ENCODE measurements around the gene ZMAT5.

ZMAT5 gene

DNA sequence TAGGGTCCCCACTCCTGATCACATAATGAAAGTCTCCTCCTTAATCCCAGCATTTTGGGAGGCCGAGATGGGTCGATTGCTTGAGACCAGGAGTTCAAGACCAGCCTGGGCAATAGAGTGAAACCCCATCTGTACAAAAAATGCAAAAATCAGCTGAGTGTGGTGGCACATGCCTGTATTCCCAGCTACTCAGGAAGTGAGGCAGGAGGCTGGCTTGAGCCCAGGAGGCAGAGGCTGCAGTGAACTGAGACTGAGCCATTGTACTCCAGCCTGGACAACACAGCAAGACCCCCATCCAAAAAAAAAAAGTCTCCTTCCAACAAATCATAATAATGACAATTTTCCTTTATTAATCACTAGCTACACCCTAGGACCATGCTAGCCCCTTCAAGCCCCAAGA is 15.1 kb downstream of the ZMAT5 start:
- TF ChIP-seq GATA2 (IDR thresholded peaks at IDR 0.05; ENCODE audit: low read depth, low read length): no peak
- TF ChIP-seq GATA3 (IDR thresholded peaks at IDR 0.05; ENCODE audit: low read depth, low read length): no peak

DNA sequence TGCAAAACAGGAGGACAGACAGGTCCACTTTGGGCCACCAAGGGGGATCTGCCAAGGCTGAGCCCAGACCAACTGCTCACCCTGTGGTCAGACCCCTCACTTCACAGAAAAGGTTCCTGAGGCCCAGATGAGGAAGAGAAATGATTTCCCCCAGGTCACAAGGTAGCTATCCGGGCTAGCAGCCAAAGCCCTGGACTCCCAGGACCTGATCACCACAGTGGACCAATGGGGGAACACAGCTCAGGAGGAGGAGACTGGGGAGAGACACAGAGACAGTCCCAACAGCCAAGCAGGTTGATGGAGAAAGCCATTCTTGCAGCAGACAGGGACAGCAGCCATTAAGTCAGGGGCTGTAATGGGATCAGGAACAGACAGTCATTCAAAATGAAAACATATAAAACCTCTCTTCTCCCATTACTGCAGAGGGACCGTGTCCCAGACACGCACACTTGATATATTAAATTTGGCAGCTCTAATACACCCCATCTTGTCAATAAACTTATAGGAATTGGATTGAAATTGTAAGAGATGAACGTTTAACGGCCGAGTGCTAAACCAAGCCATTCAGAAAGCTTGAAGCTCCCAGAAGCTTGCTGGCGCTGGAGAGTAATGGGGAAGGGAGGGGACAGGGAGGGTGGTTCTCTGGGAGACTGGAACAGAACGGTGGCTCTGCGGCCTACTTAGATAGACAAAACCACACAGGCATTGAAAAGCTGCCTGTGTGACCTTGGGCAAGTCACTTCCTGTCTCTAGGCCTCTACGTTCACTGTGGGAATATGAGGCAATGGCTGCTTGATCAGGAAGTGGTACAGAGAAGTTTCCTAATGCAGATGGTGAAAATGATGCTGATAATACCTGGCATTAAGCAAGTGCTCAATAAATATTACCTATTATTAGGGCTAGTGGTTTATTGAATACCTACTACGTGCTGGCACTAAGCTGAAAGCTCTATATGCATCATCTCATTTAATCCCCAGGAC is 16.0 kb downstream of the ZMAT5 start:
- TF ChIP-seq GATA2 (IDR thresholded peaks at IDR 0.05; ENCODE audit: low read depth, low read length): no peak
- no peak for TF ChIP-seq GATA3 (IDR thresholded peaks at IDR 0.05; ENCODE audit: low read depth, low read length)

DNA sequence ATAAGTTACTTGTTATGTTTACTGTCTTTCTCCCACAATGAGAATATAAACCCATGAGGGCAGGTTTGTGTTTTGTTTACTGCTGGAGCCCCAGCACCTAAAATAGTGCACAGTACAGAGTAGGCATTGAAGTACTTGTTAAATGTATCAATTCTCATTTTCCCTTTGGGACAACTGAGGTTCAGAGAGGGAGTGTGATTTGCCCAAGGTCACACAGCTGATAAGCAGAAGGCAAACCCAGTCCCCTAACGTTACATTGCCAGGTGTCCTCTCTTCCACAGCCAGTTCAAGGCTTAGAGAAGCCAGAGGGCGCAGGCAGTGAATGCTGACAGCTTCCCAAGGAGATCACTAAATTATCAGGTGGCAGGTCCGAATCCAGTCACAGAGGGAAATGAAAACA is 16.8 kb downstream of the ZMAT5 start:
- TF ChIP-seq GATA2 (IDR thresholded peaks at IDR 0.05; ENCODE audit: low read depth, low read length) (no peak), GATA3 (IDR thresholded peaks at IDR 0.05; ENCODE audit: low read depth, low read length) (no peak)

DNA sequence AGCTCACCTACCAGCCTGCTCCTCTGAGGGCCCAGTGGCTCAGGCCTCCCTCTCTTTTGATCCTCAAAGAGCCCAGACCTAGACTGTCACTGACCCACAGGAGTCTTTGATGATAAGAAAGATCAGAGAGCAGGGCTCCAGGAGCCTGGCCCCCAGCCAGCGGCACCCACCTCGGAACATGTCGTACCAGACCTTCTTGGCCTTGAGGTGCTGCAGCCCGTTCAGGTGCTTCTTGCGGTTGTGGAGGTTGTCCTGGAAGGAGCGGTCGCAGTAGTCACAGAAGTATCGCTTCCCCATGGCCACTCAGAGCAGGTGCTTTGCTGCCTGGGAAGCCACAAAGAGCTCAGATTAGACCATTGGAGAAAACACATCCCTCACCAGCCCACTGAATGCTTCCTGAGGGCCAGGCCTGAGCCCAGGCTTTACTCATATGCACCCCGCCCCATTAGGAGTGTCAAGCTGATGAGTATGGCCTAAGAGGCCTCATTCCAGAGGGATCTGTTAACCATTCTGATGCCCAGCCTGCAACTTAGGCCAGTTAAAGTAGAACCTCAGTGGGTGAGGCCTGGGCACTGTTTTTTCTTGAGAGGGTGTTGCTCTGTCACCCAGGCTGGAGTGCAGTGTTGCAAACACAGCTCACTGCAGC is 18.4 kb downstream of the ZMAT5 start:
- no peak for TF ChIP-seq GATA3 (IDR thresholded peaks at IDR 0.05; ENCODE audit: low read depth, low read length)
- TF ChIP-seq GATA2 (IDR thresholded peaks at IDR 0.05; ENCODE audit: low read depth, low read length): no peak

DNA sequence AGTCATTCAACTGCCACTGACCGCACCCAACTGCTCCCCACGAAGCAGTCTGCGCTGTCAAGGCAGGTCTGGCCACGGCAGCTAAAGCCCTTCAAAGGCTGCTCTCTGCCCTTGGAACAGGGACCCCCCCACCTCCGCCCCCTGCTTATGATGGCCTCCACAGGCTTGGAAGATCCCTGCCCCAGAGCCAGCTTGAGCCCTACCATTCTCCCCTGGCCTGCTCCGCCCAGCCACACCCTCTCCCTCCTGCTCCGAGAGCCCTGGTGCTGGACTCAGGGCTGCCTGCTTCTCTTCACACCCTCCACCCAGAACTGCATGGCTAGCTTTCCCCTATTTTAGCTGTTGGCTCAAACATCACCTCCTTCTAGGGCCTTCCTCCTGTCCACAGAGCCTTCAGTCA is 19.0 kb downstream of the ZMAT5 start:
- no peak for TF ChIP-seq GATA3 (IDR thresholded peaks at IDR 0.05; ENCODE audit: low read depth, low read length)
- TF ChIP-seq GATA2 (IDR thresholded peaks at IDR 0.05; ENCODE audit: low read depth, low read length): no peak

DNA sequence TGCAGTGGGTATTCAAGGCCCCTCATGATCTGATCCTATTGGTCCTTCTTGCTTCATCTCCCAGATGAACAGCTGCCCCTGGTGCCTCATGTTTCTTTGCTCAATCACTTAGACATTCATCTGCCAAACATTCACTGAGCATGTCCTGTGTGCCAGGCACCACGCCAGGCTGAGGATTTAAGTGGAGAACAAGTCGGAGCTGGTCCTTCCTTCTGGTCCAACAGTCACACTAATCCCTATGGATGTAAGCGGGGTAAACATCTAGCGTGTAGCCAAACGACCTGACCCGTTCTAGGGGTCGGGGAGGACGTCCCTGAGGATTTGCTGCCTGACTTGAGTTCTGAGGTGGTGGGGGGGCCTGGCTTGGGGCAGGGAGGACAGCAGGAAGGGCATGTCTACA is 21.9 kb downstream of the ZMAT5 start:
- TF ChIP-seq GATA2 (IDR thresholded peaks at IDR 0.05; ENCODE audit: low read depth, low read length) (no peak), GATA3 (IDR thresholded peaks at IDR 0.05; ENCODE audit: low read depth, low read length) (no peak)

DNA sequence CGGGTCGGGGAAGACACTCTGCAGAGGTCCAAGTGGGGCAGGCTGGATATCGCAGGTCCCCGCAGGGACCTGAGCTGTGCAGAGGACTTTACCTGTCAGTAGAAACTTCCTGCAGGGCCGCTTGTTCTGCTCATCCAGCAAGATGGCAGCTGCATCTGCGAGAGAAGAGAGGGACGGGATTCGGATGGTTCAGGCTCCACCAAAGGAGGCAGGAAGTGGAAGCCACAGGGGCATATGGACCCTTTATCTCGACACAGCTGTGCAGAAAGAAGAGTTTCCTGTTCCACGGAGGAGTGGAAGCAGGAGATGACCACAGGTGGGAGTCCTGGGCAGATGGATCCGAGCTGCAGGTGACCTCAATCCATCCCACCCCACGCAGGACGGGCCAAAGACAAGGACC is 24.5 kb downstream of the ZMAT5 start:
- no peak for TF ChIP-seq GATA3 (IDR thresholded peaks at IDR 0.05; ENCODE audit: low read depth, low read length)
- TF ChIP-seq GATA2 (IDR thresholded peaks at IDR 0.05; ENCODE audit: low read depth, low read length): no peak

DNA sequence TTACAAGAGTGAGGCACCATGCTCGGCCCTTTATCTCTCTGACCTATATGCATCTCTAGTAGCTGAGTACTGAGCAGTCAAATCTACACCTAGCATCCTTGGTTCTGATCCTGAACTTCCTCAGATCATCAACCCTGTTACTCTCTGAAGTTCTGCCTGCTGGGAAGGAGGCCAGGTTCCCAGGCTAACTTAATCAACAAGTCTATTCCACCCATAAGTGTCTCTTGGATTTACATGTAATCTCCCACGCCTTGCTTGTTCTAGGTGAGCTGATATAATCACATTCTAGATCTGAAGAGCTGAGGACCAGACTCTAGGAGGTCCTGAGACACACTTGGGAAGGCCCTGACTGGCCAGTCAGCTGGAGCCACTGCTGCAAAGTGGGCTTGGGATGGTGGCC is 24.9 kb downstream of the ZMAT5 start:
- TF ChIP-seq GATA3 (IDR thresholded peaks at IDR 0.05; ENCODE audit: low read depth, low read length): no peak
- TF ChIP-seq GATA2 (IDR thresholded peaks at IDR 0.05; ENCODE audit: low read depth, low read length): no peak

DNA sequence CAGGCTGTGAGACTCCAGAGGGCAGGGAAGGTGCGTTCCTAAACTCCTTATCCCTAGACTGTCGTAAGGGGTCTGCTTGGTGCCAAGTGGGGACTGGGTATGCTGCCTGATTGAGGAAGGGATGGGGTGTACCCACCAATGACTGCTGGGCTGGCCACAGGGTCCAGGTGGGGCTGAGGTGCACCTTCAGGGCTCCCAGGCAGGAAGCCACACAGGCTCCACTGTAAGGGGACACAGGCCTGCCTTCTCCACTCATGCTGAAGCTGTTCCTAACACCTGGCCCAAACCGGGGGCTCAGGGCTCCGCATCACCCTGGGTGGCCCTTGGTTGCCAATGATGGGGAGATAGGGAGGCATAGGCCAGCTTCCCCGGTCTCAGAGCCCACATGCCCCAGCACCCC is 26.6 kb downstream of the ZMAT5 start:
- TF ChIP-seq GATA3 (IDR thresholded peaks at IDR 0.05; ENCODE audit: low read depth, low read length) (no peak), GATA2 (IDR thresholded peaks at IDR 0.05; ENCODE audit: low read depth, low read length) (no peak)

DNA sequence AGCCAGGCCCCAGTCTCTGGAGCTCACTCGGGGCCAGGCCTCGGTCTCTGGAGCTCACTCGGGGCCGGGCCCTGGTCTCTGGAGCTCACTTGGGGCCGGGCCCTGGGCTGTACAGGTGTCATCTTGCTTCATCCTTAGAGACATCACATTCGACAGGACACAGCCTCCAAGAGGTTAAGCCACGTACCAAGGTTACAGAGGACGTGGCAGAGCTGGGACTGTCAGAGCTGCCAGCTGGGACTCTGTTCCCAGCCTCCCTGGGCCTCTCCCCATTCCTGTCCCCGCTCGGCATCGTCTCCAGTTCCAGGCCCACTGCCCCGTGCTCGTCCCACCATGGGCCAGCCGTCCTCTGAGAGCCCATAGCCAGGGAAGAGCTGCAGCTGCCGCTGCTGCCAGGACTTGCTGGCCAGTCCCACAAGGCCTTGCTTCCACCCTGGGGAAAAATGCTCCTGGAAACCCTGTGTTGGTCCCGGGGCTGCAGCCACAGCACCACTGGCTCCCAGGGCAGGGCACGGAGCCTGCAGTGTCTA is 27.4 kb downstream of the ZMAT5 start:
- TF ChIP-seq GATA2 (IDR thresholded peaks at IDR 0.05; ENCODE audit: low read depth, low read length): no peak

DNA sequence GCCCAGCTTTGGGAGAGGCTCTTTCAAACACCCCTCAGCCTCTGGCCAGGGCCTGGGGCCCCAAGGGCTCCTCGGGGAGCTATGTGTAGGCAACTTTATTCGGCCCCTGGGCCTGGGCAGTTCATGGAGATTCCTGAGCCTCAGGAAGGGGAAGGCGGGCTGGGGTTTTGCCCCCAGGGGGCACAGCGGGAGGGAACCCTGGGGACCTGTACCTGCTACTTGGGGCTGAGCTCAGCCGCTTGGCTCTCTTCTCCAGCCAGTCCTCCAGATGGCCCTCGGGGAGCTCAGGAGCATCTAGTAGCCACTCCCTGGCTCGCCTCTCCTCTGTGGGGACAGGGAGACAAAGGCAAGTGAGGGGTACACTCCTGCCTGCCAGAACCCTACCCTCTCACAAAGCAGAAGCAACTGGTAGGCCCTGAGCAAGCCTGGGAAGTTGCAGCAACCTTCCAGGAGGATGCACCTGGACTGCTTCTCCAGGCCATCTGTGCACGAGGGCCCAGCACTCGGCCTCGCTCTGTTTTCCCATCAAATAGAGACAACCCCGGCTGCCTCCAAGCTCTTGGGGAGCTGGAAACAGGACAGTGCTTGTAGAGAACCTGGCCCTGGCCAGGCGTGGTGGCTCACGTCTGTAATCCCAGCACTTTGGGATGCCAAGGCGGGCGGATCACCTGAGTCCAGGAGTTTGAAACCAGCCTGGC is 28.5 kb downstream of the ZMAT5 start:
- no peak for TF ChIP-seq GATA3 (IDR thresholded peaks at IDR 0.05; ENCODE audit: low read depth, low read length)
- TF ChIP-seq GATA2 (IDR thresholded peaks at IDR 0.05; ENCODE audit: low read depth, low read length): no peak

DNA sequence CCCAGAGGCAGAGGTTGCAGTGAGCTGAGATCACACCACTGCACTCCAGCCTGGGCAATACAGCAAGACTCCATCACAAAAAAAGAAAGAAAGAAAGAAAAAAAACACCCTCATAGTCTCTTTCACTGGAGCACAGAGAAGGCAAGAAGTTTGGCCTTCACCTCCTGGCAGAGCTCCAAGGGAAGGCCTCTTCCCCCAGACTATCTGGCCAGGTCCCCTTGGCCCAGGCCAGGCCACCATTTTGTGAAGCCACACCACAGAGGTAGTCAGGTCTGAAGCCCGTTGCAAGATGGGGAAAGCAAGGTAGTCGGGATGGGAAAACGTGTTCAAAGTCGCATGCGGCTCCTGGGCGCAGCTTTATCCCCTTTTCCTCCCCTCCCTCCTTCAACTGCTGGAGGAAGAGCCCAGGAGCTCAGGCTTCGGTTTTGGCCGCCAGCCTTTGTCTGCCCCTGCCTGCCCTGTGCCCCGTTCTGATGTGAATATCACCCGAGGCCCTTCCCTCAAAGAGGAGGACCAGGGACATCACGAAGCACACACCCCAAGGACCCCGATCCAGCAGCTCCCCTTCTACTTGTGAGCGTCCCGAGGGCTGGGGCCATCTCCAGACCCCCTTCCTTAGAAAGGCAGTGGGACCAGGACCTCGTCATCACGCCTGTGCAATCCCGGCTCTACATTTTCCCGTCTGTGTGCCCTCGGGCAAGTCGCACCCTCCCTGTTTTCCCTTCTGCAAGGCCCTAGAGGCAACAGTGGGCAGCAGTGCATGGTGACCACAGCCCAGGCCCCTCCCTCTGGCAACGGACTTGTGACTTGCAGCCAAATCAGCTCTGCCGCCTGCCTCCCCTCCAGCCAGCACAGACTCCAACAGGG is 29.3 kb downstream of the ZMAT5 start:
- TF ChIP-seq GATA2 (IDR thresholded peaks at IDR 0.05; ENCODE audit: low read depth, low read length) (no peak), GATA3 (IDR thresholded peaks at IDR 0.05; ENCODE audit: low read depth, low read length) (no peak)

DNA sequence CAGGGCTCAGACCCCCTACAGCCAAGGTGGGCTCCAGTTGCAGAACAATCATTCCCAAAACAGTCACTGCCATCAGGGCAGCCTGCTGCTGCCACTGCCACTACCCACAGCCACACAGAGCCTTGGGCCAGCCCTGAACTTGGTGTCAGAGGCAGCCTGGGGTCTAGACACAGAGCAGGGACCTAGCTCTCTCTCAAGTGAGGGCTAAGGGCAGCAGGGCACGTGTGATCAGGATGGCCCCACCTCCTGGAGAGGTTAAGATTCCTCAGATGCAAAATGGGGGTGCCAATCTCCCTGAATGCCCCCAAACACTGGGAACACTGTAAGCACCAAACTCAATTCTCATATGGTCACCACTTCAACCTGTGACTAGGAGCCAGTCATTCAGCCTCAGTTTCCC is 31.4 kb downstream of the ZMAT5 start:
- no peak for TF ChIP-seq GATA3 (IDR thresholded peaks at IDR 0.05; ENCODE audit: low read depth, low read length)
